Ectodermal cell (in vitro differentiated cells): ENCODE data around the gene MEF2D.

Source experiments
- H3K27ac ChIP-seq: 2 replicates; pipeline ENCODE4 v1.7.0; 2013; ENCODE audit warnings: mild to moderate bottlenecking, low read depth, low read length; ENCODE audit not compliant: insufficient read depth, poor library complexity, severe bottlenecking
- H3K27me3 ChIP-seq: 2 replicates; pipeline ENCODE4 v1.7.0; 2013; ENCODE audit warnings: mild to moderate bottlenecking, low read length; ENCODE audit not compliant: insufficient read depth, control insufficient read depth, poor library complexity, severe bottlenecking
- H3K36me3 ChIP-seq: one replicate; pipeline ENCODE4 v1.7.0; 2013; ENCODE audit warnings: low read length; ENCODE audit not compliant: control insufficient read depth, insufficient read depth
- H3K4me1 ChIP-seq: one replicate; pipeline ENCODE4 v1.7.0; 2013; ENCODE audit warnings: low read length; ENCODE audit not compliant: control insufficient read depth, insufficient read depth
- H3K4me3 ChIP-seq: 2 replicates; pipeline ENCODE4 v1.7.0; 2013; ENCODE audit warnings: low read depth, low read length, control low read depth; ENCODE audit not compliant: insufficient read depth
- H3K9me3 ChIP-seq: 2 replicates; pipeline ENCODE4 v1.7.0; 2013; ENCODE audit warnings: mild to moderate bottlenecking, low read length, moderate library complexity; ENCODE audit not compliant: control insufficient read depth
- WGBS, 2 experiments: methylation state at CpG; one replicate each; pipeline ENCODE4 v1.1.7; 2013; ENCODE audit warnings: missing lambda C conversion rate in 2 of 2; 5-methylcytosine and 5-hydroxymethylcytosine counted together

Gene MEF2D

DNA sequence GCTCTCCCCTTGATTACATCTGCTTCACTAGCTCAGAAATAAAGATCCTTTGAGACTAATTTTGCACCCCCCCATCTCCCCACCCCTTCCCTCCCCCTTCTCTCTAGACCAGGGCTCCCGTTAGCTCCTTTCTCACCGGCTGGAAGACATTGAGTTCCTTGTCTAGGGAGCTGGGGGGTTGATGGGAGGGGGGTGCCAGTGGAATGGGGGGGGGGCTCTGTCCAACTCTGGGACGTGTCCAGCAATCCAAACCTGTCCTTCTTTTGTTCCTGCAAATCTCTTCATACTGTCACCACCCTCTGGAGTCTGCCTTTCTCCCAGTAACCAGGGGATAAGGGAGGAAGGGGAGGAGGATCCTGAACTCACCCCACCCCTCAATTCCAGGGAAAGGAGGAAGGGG is 69.7 kb downstream of the MEF2D start:
- Histone ChIP-seq H3K4me1 (peaks cover 22% of the 10 kb centered on the region), H3K4me3 (no peak overlapping the region), H3K9me3 (no peaks in the 10 kb centered on the region), H3K27me3 (peaks cover 100% of the 10 kb centered on the region), H3K27ac (no peak overlapping the region), H3K36me3 (no peaks in the 10 kb centered on the region)
- 0% methylated on average over 2 of the region's 3 CpGs; no CpG with 5 or more reads in 1 of the 2 experiments for WGBS, 2 experiments

DNA sequence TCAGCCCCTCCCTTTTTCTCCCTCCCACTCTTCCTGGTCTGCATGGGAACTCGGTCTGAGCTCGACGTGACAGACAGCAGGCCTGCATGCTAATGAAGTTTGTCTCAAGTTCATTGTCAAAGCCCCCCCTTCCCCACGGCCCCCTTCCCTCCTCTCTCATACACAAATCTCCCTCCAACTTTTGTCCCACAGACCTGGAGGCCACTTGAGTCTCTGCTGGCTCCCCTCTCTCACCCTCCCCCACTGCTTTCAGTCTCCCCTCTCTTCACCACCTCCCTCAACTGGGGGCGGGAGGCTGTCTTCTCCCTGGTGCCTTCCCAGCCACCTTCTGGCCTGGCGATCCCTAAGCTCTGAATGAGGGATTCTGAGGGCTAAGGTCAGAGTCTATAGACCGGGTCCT is 70.3 kb downstream of the MEF2D start:
- Histone ChIP-seq H3K9me3 (no peaks in the 10 kb centered on the region), H3K36me3 (no peaks in the 10 kb centered on the region), H3K4me1 (peaks cover 22% of the 10 kb centered on the region), H3K4me3 (no peak overlapping the region), H3K27me3 (peaks cover 100% of the 10 kb centered on the region), H3K27ac (no peak overlapping the region)
- 2% methylated on average over 7 of the region's 7 CpGs for WGBS, 2 experiments

DNA sequence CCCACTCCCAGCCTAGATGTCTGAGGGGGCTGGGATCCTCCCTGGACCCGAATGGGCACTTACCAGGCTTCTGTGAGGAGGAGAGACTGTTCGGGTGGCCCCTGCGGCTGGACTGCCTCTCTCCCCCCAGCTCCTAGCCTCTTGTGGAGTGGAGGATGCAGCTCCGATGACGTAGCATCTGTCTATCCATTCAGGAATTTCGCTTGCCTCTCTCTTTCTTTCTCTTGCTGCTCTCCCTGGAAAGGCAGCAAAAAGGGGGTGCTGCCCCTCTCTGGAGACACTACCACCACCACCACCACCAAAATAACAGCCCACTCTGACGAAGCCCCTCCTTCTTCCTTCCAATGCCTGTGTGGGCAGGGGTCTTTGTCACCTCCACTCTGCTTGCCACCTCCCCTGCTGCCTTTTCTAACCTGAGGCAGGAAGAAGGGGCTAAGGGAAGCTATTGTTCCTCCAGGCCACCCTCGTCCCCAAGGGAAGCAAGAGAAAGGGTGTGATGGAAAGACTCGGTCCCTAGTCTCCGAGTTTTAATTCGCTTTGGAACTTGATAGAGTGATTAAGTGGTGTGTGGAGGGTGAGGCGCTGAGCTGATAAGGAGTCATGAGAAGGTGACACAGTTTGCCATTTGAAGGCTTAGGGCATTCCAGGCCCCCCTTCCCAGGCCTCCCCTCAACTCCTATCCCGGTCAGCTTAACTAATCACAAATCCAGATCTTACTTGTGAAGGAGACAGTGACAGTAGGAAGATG is 71.1 kb downstream of the MEF2D start:
- Histone ChIP-seq H3K27ac (no peak overlapping the region), H3K4me1 (peaks cover 22% of the 10 kb centered on the region), H3K36me3 (no peaks in the 10 kb centered on the region), H3K9me3 (no peaks in the 10 kb centered on the region), H3K4me3 (no peak overlapping the region), H3K27me3 (peaks cover 100% of the 10 kb centered on the region)
- 7 to 10% methylated on average over 12 to 13 of the region's 13 CpGs for WGBS, 2 experiments

DNA sequence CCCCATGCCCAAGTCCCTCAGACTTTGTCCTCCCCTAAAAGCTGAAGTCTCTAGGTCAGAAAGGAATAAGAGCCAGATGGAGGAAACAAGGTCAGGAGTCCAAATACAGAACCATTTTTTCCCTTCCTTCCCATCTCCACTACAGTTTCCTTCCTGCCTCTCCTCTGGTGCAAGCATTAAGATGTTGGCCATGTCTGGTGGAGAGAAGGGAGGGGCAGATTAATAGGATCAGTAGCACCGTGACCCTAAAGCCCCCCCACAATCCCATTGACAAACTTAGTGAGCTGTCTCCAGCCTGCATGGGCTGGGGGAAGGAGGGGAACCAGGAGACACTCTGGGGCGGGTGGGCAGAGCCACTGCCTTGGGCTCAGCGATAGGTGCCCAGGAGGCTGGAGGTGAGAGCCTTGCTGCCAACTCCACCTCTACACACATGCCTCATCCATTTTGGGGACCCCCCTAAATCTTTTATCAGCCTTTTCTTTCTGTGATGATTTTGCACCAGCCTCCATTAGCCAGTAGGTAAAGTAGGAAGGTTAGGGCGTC is 71.8 kb downstream of the MEF2D start:
- no peaks in the 10 kb centered on the region for H3K36me3 ChIP-seq
- peaks cover 22% of the 10 kb centered on the region for H3K4me1 ChIP-seq
- H3K4me3 ChIP-seq, result no peak overlapping the region
- H3K27ac ChIP-seq, result no peak overlapping the region
- 19 to 29% methylated on average over 4 of the region's 4 CpGs for WGBS, 2 experiments
- H3K9me3 ChIP-seq, result no peaks in the 10 kb centered on the region
- H3K27me3 ChIP-seq, result peaks cover 100% of the 10 kb centered on the region

DNA sequence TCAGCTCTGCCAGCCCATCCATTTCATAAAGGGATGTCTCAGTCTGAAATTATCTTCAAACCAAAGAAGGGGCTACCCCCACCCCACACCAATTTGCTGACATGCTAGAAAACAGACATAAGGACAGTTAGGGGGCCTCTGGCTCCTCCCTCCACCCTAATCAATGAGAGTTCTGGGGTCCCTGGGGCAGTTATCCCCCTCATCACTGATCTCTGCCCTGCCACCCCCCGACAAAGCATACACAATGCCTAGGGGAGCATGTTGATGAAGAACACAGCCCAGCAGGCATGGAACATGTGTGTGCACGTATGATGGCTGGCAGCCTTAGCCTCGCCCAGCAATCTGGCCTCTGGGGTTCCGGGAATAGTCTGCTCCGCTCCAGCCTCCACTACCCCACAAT is 72.6 kb downstream of the MEF2D start:
- Histone ChIP-seq H3K27me3 (peaks cover 100% of the 10 kb centered on the region), H3K27ac (no peak overlapping the region), H3K4me3 (no peak overlapping the region), H3K4me1 (peaks cover 21% of the 10 kb centered on the region), H3K9me3 (no peaks in the 10 kb centered on the region), H3K36me3 (no peaks in the 10 kb centered on the region)
- 84 to 87% methylated on average over 5 of the region's 5 CpGs for WGBS, 2 experiments

DNA sequence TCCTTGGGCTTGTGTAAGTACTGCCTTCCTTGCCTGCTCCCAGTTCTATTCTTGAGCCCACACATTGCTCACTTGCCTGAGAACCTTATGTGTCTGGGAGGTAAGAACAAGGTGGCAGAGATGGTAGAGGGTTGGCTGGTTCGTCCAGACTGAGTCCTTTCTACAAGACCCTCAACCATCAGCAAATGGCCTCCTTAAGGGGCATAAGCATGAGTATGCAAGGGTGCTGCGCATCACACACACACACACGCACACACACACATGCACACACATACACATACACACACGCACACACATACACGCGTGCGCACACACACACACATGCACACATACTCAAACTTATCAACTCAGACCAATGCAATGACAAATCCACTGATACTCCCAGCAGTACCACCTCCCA is 74.6 kb downstream of the MEF2D start:
- Histone ChIP-seq H3K9me3 (no peaks in the 10 kb centered on the region), H3K4me1 (peaks cover 18% of the 10 kb centered on the region), H3K27me3 (peaks cover 100% of the 10 kb centered on the region), H3K4me3 (no peak overlapping the region), H3K36me3 (no peaks in the 10 kb centered on the region), H3K27ac (no peak overlapping the region)
- 90 to 91% methylated on average over 7 of the region's 7 CpGs for WGBS, 2 experiments

DNA sequence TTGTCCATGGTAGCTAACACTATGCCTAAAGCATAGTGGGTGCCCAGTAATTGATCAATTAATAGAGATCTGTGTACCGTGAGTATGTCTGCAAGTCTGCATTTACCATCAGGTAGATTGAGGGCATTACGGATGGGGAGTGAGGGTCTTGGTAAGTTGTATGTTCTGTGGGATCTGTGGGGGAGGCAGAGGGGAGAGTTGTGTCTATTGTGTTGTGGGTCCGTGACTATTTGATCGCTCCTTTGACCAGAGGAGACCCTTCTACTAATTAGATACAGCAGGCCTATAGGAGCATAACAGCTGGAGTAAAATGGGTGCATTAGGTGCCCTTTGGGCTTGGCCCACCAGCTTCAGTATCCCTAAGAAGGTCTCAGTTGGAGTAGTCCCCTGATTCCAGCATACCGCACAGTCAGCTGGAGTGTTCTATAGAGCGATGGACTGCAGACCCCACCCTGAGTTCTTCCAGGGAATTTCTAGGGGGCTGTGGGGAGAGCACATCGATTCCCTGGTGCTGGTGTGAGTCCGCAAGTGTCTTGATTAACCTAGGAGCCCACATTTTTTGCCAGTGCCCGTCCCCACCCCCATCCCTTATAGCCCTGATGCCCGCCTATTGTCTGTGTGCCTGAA is 75.7 kb downstream of the MEF2D start:
- Histone ChIP-seq H3K4me3 (no peak overlapping the region), H3K27ac (no peak overlapping the region), H3K36me3 (no peaks in the 10 kb centered on the region), H3K27me3 (peaks cover 100% of the 10 kb centered on the region), H3K4me1 (peaks cover 12% of the 10 kb centered on the region), H3K9me3 (no peaks in the 10 kb centered on the region)
- 87% methylated on average over 10 of the region's 10 CpGs for WGBS, 2 experiments

DNA sequence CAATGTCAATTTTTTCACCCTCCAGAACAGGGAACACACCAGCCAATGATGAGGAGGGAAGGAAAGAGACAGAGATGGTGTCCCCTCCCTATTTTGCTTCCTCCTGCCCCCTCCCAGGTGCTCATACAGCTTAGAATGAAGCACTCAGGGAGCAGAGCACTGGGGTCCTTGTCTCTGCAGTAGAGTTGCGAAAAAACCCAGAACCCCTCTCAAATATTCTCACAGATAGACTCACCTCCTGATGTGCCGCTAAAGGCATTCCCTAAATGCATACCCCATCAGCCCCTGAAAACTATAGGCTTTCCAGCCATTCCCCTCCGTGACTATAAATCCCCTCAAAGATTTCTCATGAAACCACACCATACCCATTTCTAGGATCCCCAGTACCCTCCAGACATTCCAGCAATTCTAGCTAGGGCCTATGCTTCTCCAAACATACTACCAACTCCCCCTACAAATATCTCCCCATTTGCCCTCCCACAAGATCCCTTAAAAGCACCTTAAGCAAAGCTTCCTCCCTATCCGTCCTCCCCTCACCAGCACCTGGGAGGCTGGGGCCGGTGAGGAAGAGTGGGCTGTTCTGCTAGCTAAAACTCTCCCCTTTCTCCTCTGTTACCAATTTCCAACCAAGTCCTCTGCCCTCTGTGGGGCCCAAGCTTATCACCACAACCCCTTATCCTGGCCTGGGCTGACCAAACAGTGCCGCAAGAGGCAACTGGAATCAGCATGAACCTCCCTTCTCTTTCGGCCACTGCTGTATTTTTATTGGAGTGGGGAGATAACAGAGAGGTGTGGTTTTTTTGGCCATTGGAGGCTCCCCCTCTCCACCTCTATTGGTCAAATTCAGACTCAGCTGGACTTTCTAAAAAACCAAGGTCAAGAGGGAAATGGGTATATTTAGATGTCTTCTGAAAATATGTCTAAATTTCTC is 76.9 kb downstream of the MEF2D start:
- 68% methylated on average over 6 to 7 of the region's 7 CpGs for whole genome bisulfite sequencing, 2 experiments
- Histone ChIP-seq H3K27me3 (peaks cover 100% of the 10 kb centered on the region), H3K36me3 (no peaks in the 10 kb centered on the region), H3K4me3 (no peak overlapping the region), H3K9me3 (no peaks in the 10 kb centered on the region), H3K4me1 (peaks cover under 1% of the 10 kb centered on the region), H3K27ac (no peak overlapping the region)

DNA sequence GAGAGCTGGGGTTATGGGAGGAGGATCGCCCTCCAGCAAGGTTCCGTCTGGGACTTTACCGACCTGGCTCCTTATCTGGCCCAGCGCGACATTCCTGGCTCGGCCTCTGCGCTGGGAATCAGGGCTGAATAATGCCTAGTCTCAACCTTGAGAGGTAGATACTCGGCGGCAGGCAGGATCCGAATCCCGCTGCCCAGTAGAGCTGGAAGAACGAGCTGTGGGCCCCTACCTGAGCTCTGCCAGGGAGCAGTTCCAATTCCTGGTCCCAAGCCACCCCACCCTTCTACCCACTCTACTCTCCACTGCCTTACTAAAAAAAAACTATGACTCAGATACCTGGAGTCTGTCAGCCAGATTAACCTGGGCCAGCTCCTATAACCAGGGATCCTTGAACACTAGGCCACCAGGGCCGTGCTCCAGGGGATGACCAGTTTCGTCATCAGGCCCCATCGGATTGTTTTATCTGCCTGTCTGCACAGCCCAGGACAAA is 77.9 kb downstream of the MEF2D start:
- no peaks in the 10 kb centered on the region for H3K36me3 ChIP-seq
- H3K4me1 ChIP-seq, result no peaks in the 10 kb centered on the region
- H3K4me3 ChIP-seq, result no peak overlapping the region

More for the DNA sequence above, 77.9 kb downstream of the MEF2D start:
- no peaks in the 10 kb centered on the region for H3K9me3 ChIP-seq
- H3K27ac ChIP-seq, result no peak overlapping the region
- 48 to 55% methylated on average over 15 of the region's 15 CpGs for WGBS, 2 experiments
- H3K27me3 ChIP-seq, result peaks cover 100% of the 10 kb centered on the region
